GM12801 (cell line): Measurements from ENCODE around the gene KRT4.

Experiments used
- CTCF ChIP-seq: IDR thresholded peaks from one replicate; pipeline ENCODE4 v1.5.1; 2011; ENCODE audit warnings: control low read depth; ENCODE audit not compliant: insufficient read length; ENCODE audit errors: extremely low read depth

Gene KRT4

DNA sequence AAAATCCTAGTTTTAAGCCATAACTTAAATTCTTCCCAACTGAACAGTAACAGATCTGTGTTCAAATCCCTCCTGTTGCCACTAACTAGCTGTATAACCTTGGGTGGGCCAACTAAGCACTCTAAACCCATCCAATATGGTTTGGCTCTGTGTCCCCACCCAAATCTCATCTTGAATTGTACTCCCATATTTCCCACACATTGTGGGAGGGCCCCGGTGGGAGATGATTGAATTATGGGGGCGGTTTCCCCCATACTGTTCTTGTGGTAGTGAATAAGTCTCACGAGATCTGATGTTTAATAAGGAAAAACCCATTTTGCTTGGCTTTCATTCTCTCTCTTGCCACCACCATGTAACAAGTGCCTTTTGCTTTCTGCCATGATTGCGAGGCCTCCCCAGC, 1.2 kb upstream of the KRT4 start:
- TF ChIP-seq CTCF, result no peak

- no peak for TF ChIP-seq CTCF
These were observed 817 bp upstream of the KRT4 start for GRCh38 chr12:52814710-52815155.

GRCh38 chr12:52813203-52813819, 605 bp downstream of the KRT4 start:
- no peak for TF ChIP-seq CTCF

DNA sequence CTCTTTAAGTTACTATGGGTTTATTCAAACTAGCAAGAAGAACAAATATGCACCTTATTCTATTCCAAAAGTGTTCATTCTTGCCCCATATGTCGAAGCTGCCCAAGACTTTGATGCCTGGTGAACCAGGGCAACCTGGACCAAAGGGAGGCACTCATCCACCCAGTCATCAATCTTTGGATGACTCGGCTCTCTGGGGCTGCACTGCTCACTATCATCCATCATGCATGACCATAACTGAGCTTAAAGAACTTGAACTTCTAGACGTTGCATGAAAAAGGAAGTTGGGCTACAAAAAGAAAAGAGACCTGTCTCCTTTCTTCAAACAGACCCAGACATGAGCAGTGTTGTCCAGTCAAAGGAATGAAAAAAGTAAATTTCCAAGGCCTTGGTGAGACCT, 1.2 kb downstream of the KRT4 start:
- TF ChIP-seq CTCF, result no peak

- no peak for TF ChIP-seq CTCF
These were observed 1.9 kb downstream of the KRT4 start for GRCh38 chr12:52812073-52812400.

DNA sequence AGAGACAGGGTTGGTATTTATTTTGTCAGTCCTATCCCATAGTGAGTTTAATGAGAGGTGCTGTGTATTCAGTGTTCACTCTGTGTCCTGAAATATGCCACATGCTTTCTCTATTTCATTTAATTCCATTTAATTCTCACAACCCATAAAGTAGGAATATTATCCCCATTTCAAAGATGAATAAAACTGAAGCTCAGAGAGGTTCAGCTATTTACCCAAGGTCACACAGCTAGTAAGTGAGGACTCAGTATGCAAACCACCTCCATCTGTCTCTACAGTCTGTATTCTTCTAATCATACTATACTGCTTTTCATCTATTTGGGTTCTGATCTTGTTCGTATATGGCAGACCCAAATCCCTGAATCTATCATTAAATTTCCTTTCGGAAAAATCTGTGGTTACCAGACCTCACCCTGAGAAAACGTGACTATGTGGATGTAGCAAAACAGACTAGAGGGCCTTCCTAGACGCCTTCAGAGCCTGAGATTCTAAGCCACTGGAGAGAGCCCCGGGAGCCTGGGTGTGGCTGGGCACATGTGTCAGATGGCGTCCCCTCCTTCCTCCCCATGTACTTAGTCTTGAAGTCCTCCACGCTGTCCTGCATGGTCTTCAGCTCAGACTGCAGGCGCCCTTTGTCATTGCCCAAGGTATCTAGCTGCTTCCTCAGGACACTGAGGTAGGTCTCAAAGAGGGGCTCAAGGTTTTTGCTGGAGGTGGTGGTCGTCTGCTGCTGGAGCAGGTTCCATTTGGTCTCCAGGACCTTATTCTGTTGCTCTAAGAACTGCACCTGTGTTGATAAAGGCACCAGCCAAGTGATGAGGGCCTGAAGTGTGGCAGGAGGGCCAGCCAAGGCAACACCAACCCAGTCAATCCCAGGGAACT, 2.5 kb downstream of the KRT4 start:
- TF ChIP-seq CTCF, result no peak

DNA sequence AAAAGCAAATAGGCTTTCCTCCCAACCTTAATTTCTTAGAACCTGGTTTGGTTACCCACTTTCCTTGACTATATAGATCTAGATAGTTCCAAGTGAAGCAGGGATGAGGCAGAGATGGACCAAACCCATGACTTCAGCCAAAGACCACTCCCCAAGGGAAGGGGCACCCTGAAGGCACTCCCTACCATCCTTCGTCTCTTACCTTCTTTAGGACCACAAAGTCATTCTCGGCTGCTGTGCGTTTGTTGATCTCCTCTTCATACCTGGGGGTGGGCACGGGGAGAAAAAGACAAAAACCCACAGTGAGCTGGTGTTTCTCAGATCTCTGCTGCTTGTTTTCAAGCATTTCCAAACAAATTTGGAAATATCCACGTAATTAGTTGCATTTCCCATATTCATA, 3.4 kb downstream of the KRT4 start:
- TF ChIP-seq CTCF, result no peak
